Mesendoderm (in vitro differentiated cells): ENCODE measurements around the gene FOXP1.
A peak's percentile ranks its signal among the peaks of the same experiment; 100 is the strongest.

ENCODE experiments used
- DNase-seq: peaks from one replicate; pipeline ENCODE4 v3.0.0; 2013
- H2AK5ac ChIP-seq: 2 replicates; pipeline ENCODE4 v1.6.1; 2013; ENCODE audit warnings: low read length, inconsistent platforms
- H2BK120ac ChIP-seq: 2 replicates; pipeline ENCODE4 v1.6.1; 2013; ENCODE audit warnings: low read depth, mild to moderate bottlenecking, low read length, moderate library complexity, mixed read lengths
- H2BK15ac ChIP-seq: replicated peaks from 2 replicates; pipeline ENCODE4 v1.6.1; 2013; ENCODE audit warnings: low read depth, mild to moderate bottlenecking, moderate library complexity
- H2BK5ac ChIP-seq: 2 replicates; pipeline ENCODE4 v1.6.1; 2013; ENCODE audit warnings: low read length, inconsistent platforms
- H3K18ac ChIP-seq: 2 replicates; pipeline ENCODE4 v1.6.1; 2013; ENCODE audit warnings: mild to moderate bottlenecking, low read length, mixed read lengths
- H3K23ac ChIP-seq: one replicate; pipeline ENCODE4 v1.6.1; 2013; ENCODE audit warnings: low read length
- H3K27ac ChIP-seq: 2 replicates; pipeline ENCODE4 v1.5.1; 2013; ENCODE audit warnings: low read depth, mild to moderate bottlenecking, inconsistent platforms, low read length, moderate library complexity
- H3K27me3 ChIP-seq: 2 replicates; pipeline ENCODE4 v1.6.1; 2013; ENCODE audit warnings: low read length, control low read depth, mild to moderate bottlenecking, inconsistent platforms; ENCODE audit not compliant: insufficient read depth, poor library complexity
- H3K36me3 ChIP-seq: 2 replicates; pipeline ENCODE4 v1.6.1; 2013; ENCODE audit warnings: low read length, inconsistent platforms; ENCODE audit not compliant: control insufficient read depth, insufficient read depth
- H3K4ac ChIP-seq: one replicate; pipeline ENCODE4 v1.6.1; 2013; ENCODE audit warnings: low read depth, mild to moderate bottlenecking, low read length, moderate library complexity
- H3K4me1 ChIP-seq: 2 replicates; pipeline ENCODE4 v1.6.1; 2013; ENCODE audit warnings: low read depth, low read length, inconsistent platforms; ENCODE audit not compliant: control insufficient read depth
- H3K4me2 ChIP-seq: 2 replicates; pipeline ENCODE4 v1.6.1; 2013; ENCODE audit warnings: low read length
- H3K4me3 ChIP-seq: 2 replicates; pipeline ENCODE4 v1.5.1; 2013; ENCODE audit warnings: mild to moderate bottlenecking, low read length
- H3K56ac ChIP-seq: one replicate; pipeline ENCODE4 v1.6.1; 2013; ENCODE audit warnings: low read length
- H3K79me1 ChIP-seq: 2 replicates; pipeline ENCODE4 v1.6.1; 2013; ENCODE audit warnings: low read length, inconsistent platforms
- H3K79me2 ChIP-seq: 2 replicates; pipeline ENCODE4 v1.6.1; 2013; ENCODE audit warnings: mild to moderate bottlenecking, low read length; ENCODE audit not compliant: control insufficient read depth, insufficient read depth
- H3K9ac ChIP-seq: 2 replicates; pipeline ENCODE4 v1.6.1; 2013; ENCODE audit warnings: low read length, inconsistent platforms
- H4K5ac ChIP-seq: one replicate; pipeline ENCODE4 v1.6.1; 2013; ENCODE audit warnings: low read length
- H4K8ac ChIP-seq: one replicate; pipeline ENCODE4 v1.6.1; 2013; ENCODE audit warnings: low read depth, mild to moderate bottlenecking, control low read depth, low read length, moderate library complexity
- WGBS: extraction: QIAGEN DNeasy Blood & Tissue Kit; methylation state at CpG from one replicate; pipeline ENCODE4 v1.1.7; 2013; ENCODE audit warnings: low lambda C conversion rate, missing lambda C conversion rate; ENCODE audit not compliant: insufficient coverage; ENCODE audit errors: extremely low coverage; 5-methylcytosine and 5-hydroxymethylcytosine counted together

FOXP1 gene

DNA sequence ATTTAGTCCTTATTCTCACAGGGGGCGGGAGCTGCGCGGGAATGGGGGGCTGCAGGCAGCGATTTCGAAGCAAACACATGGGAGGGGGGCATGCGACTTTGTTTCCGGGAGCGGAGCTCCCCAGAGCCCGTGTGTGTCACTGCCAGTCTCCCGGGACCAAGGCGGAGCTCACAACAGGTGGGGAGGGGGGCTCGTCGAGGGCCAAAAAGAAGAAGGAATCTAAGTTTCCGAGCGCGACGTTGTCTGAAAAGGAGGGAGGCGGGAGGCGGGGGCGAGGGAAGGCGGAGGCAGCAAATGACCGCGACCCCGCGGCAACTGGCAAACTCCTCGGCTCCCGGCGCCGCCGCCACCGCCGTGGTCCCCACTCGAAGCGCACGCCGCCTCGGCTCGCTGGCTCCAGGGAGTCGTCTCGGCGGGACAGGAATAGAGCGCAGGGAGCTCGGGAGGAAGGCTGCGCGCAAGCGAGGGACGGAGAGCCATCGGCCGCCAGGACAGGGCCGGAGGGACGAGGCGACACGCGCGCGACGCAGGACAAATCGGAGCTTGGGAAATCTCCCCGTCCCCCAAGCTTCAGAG is 1.4 kb downstream of the FOXP1 start:
- no CpG with 5 or more reads among the region's 59 CpGs for WGBS
- no peak overlapping the region for H4K8ac ChIP-seq
- peak overlapping the region; percentile 72 for H3K27ac ChIP-seq
- peak overlapping the region; percentile 75 for H3K4me3 ChIP-seq
- peak overlapping the region; percentile 83 for H3K4me2 ChIP-seq
- H3K18ac ChIP-seq: peak overlapping the region; percentile 88
- H3K23ac ChIP-seq: peak overlapping the region; percentile 66
- DNase-seq: peak; percentile 84
- no peaks in the 10 kb centered on the region for H3K79me2 ChIP-seq
- peaks cover 3% of the 10 kb centered on the region for H3K4me1 ChIP-seq
- H2AK5ac ChIP-seq: no peak overlapping the region
- no peak overlapping the region for H2BK120ac ChIP-seq
- H3K27me3 ChIP-seq: peaks cover 3% of the 10 kb centered on the region
- H3K79me1 ChIP-seq: no peaks in the 10 kb centered on the region
- no peak overlapping the region for H4K5ac ChIP-seq
- peak overlapping the region; percentile 87 for H3K9ac ChIP-seq
- no peak overlapping the region for H2BK15ac ChIP-seq
- no peaks in the 10 kb centered on the region for H3K36me3 ChIP-seq
- no peak overlapping the region for H2BK5ac ChIP-seq
- H3K56ac ChIP-seq: peak overlapping the region; percentile 95
- peak overlapping the region; percentile 88 for H3K4ac ChIP-seq

DNA sequence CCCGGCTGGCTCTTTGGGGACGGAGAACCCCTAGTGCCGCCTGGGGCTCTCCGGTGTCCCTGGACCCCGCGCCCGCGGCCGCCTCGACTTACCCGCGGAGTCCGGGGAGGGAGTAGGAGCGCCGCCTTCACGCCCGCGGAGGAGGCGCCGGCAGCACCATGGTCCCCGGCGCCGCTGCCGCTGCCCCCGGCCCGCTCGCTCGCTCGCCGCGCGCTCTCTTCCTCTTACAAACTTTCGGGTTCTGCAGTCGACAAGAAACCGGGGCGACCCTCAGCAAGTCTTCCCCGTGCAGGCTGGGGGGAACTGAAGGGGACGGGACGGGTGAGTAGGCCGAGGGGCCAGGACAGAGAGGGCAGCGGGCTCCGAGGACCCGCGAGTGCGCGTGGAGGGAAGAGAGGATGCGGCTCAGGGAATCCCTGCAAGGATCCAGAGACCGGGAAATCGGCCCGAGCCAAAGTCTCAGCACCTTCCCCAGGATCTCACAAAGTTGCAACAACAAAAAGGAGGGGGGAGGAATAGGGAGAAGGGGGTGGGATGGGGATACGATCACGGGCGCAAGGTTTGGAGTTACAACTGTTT is 2.0 kb downstream of the FOXP1 start:
- Histone ChIP-seq H2BK5ac (no peak overlapping the region), H3K56ac (peak overlapping the region; percentile 95), H3K27me3 (peaks cover 3% of the 10 kb centered on the region), H3K4ac (no peak overlapping the region), H3K18ac (peak overlapping the region; percentile 88), H3K36me3 (no peaks in the 10 kb centered on the region), H3K79me2 (no peaks in the 10 kb centered on the region), H4K8ac (no peak overlapping the region), H2BK120ac (no peak overlapping the region), H2AK5ac (no peak overlapping the region), H3K79me1 (no peaks in the 10 kb centered on the region), H4K5ac (no peak overlapping the region), H2BK15ac (peak overlapping the region; percentile 1), H3K23ac (peak overlapping the region; percentile 80), H3K4me1 (peaks cover 3% of the 10 kb centered on the region), H3K4me2 (peak overlapping the region; percentile 83), H3K4me3 (peak overlapping the region; percentile 75), H3K9ac (peak overlapping the region; percentile 87), H3K27ac (peak overlapping the region; percentile 72)
- peak; percentile 65 for DNase-seq
- WGBS: no CpG with 5 or more reads among the region's 53 CpGs

DNA sequence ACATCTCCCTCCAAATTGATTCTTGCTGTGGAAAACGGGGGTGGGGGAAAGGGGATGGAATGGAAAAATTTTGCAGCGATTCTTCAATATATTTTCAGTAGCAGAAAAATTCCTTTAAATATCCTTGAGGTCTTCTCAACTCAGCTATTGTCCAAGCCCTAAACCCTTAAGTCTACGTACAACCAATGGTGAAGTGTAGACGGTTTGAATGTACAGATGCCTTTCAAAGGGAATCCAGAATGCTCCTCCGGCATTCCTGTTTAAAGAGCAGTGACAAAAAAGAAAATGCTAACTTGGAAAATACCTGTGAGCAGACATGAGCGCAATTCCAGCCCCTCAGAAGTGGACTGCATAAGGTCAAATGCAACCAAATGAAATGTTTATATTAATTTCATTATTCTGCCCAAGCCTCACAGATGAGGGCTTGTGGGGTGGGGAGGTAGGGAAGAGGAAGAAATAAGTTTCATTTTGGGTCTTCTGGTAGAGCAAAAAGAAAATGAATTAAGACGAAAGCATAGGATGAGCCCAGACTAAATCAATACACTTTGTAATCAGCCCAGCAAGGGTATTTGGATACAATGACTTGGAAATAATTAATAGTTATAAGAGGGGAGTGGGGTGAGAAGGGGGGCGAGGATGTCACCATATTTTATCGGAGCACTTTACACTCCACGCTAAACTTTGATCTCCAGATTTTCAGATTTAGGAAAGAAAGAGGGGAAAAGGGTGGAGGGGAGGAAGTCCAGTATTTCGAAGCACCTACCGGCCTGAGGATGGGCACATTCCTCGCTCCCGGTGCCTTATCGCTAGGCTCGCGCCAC is 2.7 kb downstream of the FOXP1 start:
- no peak overlapping the region for H4K5ac ChIP-seq
- peak overlapping the region; percentile 83 for H3K4me2 ChIP-seq
- H3K56ac ChIP-seq: peak overlapping the region; percentile 95
- peak overlapping the region; percentile 72 for H3K27ac ChIP-seq
- no peak overlapping the region for H4K8ac ChIP-seq
- peaks cover 3% of the 10 kb centered on the region for H3K27me3 ChIP-seq
- peak overlapping the region; percentile 75 for H3K4me3 ChIP-seq
- no peak overlapping the region for H2AK5ac ChIP-seq
- H2BK120ac ChIP-seq: no peak overlapping the region
- peak; percentile 26 for DNase-seq
- no peaks in the 10 kb centered on the region for H3K79me2 ChIP-seq
- H3K36me3 ChIP-seq: no peaks in the 10 kb centered on the region
- no peaks in the 10 kb centered on the region for H3K79me1 ChIP-seq
- H3K4ac ChIP-seq: peak overlapping the region; percentile 36
- no CpG with 5 or more reads among the region's 17 CpGs for WGBS
- H3K9ac ChIP-seq: peak overlapping the region; percentile 87
- H3K23ac ChIP-seq: peak overlapping the region; percentile 80
- peak overlapping the region; percentile 88 for H3K18ac ChIP-seq
- peaks cover 3% of the 10 kb centered on the region for H3K4me1 ChIP-seq
- H2BK15ac ChIP-seq: no peak overlapping the region
- H2BK5ac ChIP-seq: no peak overlapping the region

DNA sequence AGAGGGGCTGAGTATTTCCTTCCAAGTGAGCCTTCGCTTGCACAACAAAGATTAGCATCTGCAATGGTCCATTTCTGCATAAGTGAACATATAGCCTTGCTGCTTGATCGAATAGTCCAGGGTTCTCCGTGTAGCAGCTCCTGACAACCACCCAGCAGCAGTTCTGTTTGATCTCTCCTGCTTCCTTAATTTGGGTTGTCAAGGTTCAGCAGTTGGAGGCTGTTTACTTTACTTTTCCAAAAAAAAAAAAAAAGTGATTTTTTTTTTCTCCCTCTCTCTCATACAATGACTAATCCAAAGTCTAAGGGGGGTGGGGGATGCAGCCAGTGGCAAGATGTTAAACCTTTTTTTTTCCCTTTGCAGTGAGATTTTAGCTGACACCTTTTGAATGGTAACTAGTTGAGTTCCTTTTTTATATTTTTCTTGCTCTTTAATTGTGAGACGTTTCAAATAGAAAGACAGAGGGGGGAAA is 3.6 kb downstream of the FOXP1 start:
- no peak overlapping the region for H2BK5ac ChIP-seq
- H2BK120ac ChIP-seq: no peak overlapping the region
- H3K23ac ChIP-seq: no peak overlapping the region
- DNase-seq: peak; percentile 32
- H3K4me2 ChIP-seq: peak overlapping the region; percentile 5
- peak overlapping the region; percentile 10 for H3K56ac ChIP-seq
- H3K4me1 ChIP-seq: peaks cover 3% of the 10 kb centered on the region
- no CpG with 5 or more reads among the region's 4 CpGs for WGBS
- H3K27me3 ChIP-seq: peaks cover 3% of the 10 kb centered on the region
- H3K79me1 ChIP-seq: no peaks in the 10 kb centered on the region
- no peak overlapping the region for H3K18ac ChIP-seq
- no peak overlapping the region for H3K4me3 ChIP-seq
- H3K79me2 ChIP-seq: no peaks in the 10 kb centered on the region
- H3K9ac ChIP-seq: no peak overlapping the region
- no peak overlapping the region for H3K27ac ChIP-seq
- no peak overlapping the region for H2BK15ac ChIP-seq
- no peak overlapping the region for H4K8ac ChIP-seq
- peak overlapping the region; percentile 10 for H3K4ac ChIP-seq
- H2AK5ac ChIP-seq: no peak overlapping the region
- H3K36me3 ChIP-seq: no peaks in the 10 kb centered on the region
- H4K5ac ChIP-seq: no peak overlapping the region

DNA sequence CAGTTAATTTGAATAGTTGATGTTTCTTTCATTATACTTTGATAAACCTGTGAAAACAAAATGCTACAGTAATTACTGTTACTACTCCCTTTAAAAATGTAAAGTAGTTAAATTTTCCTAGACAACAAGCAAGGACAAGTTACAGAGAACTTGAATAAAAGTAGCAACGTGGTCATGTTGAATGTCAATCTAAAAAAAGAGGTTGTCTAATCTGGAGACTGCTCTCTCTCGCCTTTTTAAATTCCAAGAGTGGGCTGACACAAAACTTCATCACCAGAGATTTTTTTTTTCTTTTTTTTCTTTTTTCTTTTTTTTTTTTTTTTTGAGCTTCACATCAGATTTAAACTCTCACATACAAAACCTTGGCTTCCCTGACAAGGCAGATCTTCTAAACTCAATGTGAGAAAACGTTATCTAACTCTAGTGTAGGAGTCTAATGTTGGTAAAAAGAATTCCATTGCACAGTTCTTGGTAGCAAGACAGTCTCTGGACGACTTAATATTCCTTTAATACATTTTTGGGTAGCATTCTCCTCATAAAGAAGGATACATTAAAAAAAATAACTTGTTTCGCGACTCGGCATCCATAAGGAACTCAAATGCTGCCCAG is 4.1 kb downstream of the FOXP1 start:
- Histone ChIP-seq H3K4me3 (no peak overlapping the region), H3K27ac (no peak overlapping the region), H3K18ac (no peak overlapping the region), H3K79me2 (no peaks in the 10 kb centered on the region), H3K4me2 (no peak overlapping the region), H3K4me1 (peaks cover 3% of the 10 kb centered on the region), H3K4ac (no peak overlapping the region), H2BK15ac (no peak overlapping the region), H3K23ac (no peak overlapping the region), H3K9ac (no peak overlapping the region), H2AK5ac (no peak overlapping the region), H4K8ac (no peak overlapping the region), H3K56ac (no peak overlapping the region), H3K36me3 (no peaks in the 10 kb centered on the region), H3K79me1 (no peaks in the 10 kb centered on the region), H2BK120ac (no peak overlapping the region), H2BK5ac (no peak overlapping the region), H3K27me3 (peaks cover 3% of the 10 kb centered on the region), H4K5ac (no peak overlapping the region)
- DNase-seq: no peak
- WGBS: no CpG with 5 or more reads among the region's 7 CpGs
